ENCODE results near the gene TSPEAR. TPM values are rescaled to one million over a fixed set of nuclear protein-coding genes. Genes with fewer than 3 reads are reported as not detected.

Gene TSPEAR
- total RNA-seq, 1 donor from 2014 or later: not detected

GRCh38 chr21:44514746-44515358 lies 196.5 kb downstream of the TSPEAR start:
- no peak overlapping the region for H3K4me3 Mint-ChIP-seq (ENCODE audit: low read depth)
- no peaks in the 10 kb centered on the region for H3K36me3 Mint-ChIP-seq (ENCODE audit: insufficient read depth)
- H3K27ac Mint-ChIP-seq: no peak overlapping the region
- H3K9me3 Mint-ChIP-seq (ENCODE audit: low read depth): no peaks in the 10 kb centered on the region
- no peak for TF ChIP-seq CTCF (IDR thresholded peaks at IDR 0.05; ENCODE audit: unreplicated experiment)
- H3K27me3 Mint-ChIP-seq: no peaks in the 10 kb centered on the region
- no peaks in the 10 kb centered on the region for H3K4me1 Mint-ChIP-seq (ENCODE audit: low read depth)
- DNase-seq (ENCODE audit: low spot score, unreplicated experiment): no peak

- H3K4me1 Mint-ChIP-seq (ENCODE audit: low read depth): no peaks in the 10 kb centered on the region
- no peak for DNase-seq (ENCODE audit: low spot score, unreplicated experiment)
- no peak overlapping the region for H3K4me3 Mint-ChIP-seq (ENCODE audit: low read depth)
- TF ChIP-seq CTCF (IDR thresholded peaks at IDR 0.05; ENCODE audit: unreplicated experiment): no peak
- no peaks in the 10 kb centered on the region for H3K9me3 Mint-ChIP-seq (ENCODE audit: low read depth)
- no peak overlapping the region for H3K27ac Mint-ChIP-seq
- H3K36me3 Mint-ChIP-seq (ENCODE audit: insufficient read depth): no peaks in the 10 kb centered on the region
- H3K27me3 Mint-ChIP-seq: no peaks in the 10 kb centered on the region
Measured at GRCh38 chr21:44514218-44514520, 197.2 kb downstream of the TSPEAR start.

GRCh38 chr21:44513389-44514217 lies 197.8 kb downstream of the TSPEAR start:
- Mint-ChIP-seq H3K4me1 (ENCODE audit: low read depth) (no peaks in the 10 kb centered on the region), H3K36me3 (ENCODE audit: insufficient read depth) (no peaks in the 10 kb centered on the region), H3K4me3 (ENCODE audit: low read depth) (no peak overlapping the region), H3K27ac (no peak overlapping the region), H3K27me3 (no peaks in the 10 kb centered on the region), H3K9me3 (ENCODE audit: low read depth) (no peaks in the 10 kb centered on the region)
- no peak for DNase-seq (ENCODE audit: low spot score, unreplicated experiment)
- no peak for TF ChIP-seq CTCF (IDR thresholded peaks at IDR 0.05; ENCODE audit: unreplicated experiment)

GRCh38 chr21:44512496-44513388 lies 198.6 kb downstream of the TSPEAR start:
- no peaks in the 10 kb centered on the region for H3K36me3 Mint-ChIP-seq (ENCODE audit: insufficient read depth)
- H3K27me3 Mint-ChIP-seq: no peaks in the 10 kb centered on the region
- DNase-seq (ENCODE audit: low spot score, unreplicated experiment): no peak
- no peaks in the 10 kb centered on the region for H3K9me3 Mint-ChIP-seq (ENCODE audit: low read depth)
- no peak overlapping the region for H3K4me3 Mint-ChIP-seq (ENCODE audit: low read depth)
- no peak overlapping the region for H3K27ac Mint-ChIP-seq
- no peak for TF ChIP-seq CTCF (IDR thresholded peaks at IDR 0.05; ENCODE audit: unreplicated experiment)
- no peaks in the 10 kb centered on the region for H3K4me1 Mint-ChIP-seq (ENCODE audit: low read depth)

GRCh38 chr21:44511938-44512275 lies 199.5 kb downstream of the TSPEAR start:
- no peaks in the 10 kb centered on the region for H3K36me3 Mint-ChIP-seq (ENCODE audit: insufficient read depth)

More at GRCh38 chr21:44511938-44512275, 199.5 kb downstream of the TSPEAR start:
- no peak for TF ChIP-seq CTCF (IDR thresholded peaks at IDR 0.05; ENCODE audit: unreplicated experiment)
- H3K4me3 Mint-ChIP-seq (ENCODE audit: low read depth): no peak overlapping the region
- H3K4me1 Mint-ChIP-seq (ENCODE audit: low read depth): no peaks in the 10 kb centered on the region
- H3K9me3 Mint-ChIP-seq (ENCODE audit: low read depth): no peaks in the 10 kb centered on the region
- H3K27me3 Mint-ChIP-seq: no peaks in the 10 kb centered on the region
- H3K27ac Mint-ChIP-seq: no peak overlapping the region
- no peak for DNase-seq (ENCODE audit: low spot score, unreplicated experiment)
